ENCODE measurements around the gene C16orf54. TPM values are rescaled to one million over a fixed set of nuclear protein-coding genes. Genes with fewer than 3 reads are reported as not detected.

C16orf54 gene
- polyA plus RNA-seq, 1 experiment = not detected

DNA sequence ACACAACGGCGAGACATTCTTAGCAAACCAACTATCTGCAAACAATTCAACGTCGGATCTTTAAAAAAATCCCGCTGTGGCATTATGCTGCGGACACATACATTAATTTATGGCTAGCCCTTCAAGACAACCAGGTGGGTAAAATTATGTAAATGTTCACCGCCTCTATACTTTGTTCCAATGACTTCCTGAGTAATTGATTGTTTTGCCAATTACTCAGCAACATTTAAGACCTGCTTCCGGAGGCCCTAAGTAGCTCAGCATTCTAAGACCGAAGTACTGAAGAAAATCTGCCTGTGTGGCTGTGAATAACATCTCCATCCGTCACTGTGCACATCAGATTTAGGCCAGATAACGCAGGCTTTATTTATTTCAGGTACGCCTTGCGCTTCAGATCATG is 43.5 kb downstream of the C16orf54 start:
- Histone ChIP-seq H3K4me3 (ENCODE audit: low read depth, low read length) (no peak overlapping the region), H3K36me3 (ENCODE audit: control insufficient read depth, insufficient read depth, low read length) (no peaks in the 10 kb centered on the region), H3K27me3 (ENCODE audit: control insufficient read depth, insufficient read depth, low read length) (no peaks in the 10 kb centered on the region)
- DNase-seq (ENCODE audit: low read depth) = no peak
- CTCF ChIA-PET = interaction anchor here (1.0 to 2.1 kb wide), 2 partner anchors 8 to 27 kb away, joined by 4 to 11 read pairs; no protein-coding TSS in a partner anchor
- POLR2A ChIA-PET = no interaction called here
- TF ChIP-seq, protein P1, sequence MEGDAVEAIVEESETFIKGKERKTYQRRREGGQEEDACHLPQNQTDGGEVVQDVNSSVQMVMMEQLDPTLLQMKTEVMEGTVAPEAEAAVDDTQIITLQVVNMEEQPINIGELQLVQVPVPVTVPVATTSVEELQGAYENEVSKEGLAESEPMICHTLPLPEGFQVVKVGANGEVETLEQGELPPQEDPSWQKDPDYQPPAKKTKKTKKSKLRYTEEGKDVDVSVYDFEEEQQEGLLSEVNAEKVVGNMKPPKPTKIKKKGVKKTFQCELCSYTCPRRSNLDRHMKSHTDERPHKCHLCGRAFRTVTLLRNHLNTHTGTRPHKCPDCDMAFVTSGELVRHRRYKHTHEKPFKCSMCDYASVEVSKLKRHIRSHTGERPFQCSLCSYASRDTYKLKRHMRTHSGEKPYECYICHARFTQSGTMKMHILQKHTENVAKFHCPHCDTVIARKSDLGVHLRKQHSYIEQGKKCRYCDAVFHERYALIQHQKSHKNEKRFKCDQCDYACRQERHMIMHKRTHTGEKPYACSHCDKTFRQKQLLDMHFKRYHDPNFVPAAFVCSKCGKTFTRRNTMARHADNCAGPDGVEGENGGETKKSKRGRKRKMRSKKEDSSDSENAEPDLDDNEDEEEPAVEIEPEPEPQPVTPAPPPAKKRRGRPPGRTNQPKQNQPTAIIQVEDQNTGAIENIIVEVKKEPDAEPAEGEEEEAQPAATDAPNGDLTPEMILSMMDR (IDR thresholded peaks at IDR 0.05; ENCODE audit: insufficient read depth, low read depth, low read length) = no peak

DNA sequence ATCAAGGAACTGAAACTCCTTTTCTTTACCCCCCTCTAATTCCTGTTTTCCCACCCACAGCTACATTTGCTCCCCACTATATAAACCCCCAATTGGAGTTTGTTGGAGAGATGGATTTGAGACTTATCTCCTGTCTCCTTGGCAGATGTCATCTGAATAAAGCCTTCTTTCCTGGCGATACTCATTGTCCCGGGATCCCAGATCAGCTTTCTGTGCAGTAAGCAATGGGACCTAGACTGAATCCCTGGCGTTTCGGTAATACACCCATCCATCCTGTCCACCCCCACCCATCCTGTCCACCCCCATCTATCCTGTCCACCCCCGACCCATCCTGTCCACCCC is 44.6 kb downstream of the C16orf54 start:
- Histone ChIP-seq H3K36me3 (ENCODE audit: control insufficient read depth, insufficient read depth, low read length) (no peaks in the 10 kb centered on the region), H3K27me3 (ENCODE audit: control insufficient read depth, insufficient read depth, low read length) (no peaks in the 10 kb centered on the region), H3K4me3 (ENCODE audit: low read depth, low read length) (no peak overlapping the region)
- POLR2A ChIA-PET = interaction anchor here (0.7 kb wide), 1 partner anchor 208 kb away, joined by 11 read pairs; no protein-coding TSS in a partner anchor
- CTCF ChIA-PET = interaction anchor here (0.8 to 2.9 kb wide), 16 partner anchors 9 to 585 kb away, joined by 3 to 32 read pairs (median 5); partner anchors contain the start of genes INO80E and TLCD3B
- no peak for DNase-seq (ENCODE audit: low read depth)
- TF ChIP-seq, protein P1 (IDR thresholded peaks at IDR 0.05; ENCODE audit: insufficient read depth, low read depth, low read length) = no peak

DNA sequence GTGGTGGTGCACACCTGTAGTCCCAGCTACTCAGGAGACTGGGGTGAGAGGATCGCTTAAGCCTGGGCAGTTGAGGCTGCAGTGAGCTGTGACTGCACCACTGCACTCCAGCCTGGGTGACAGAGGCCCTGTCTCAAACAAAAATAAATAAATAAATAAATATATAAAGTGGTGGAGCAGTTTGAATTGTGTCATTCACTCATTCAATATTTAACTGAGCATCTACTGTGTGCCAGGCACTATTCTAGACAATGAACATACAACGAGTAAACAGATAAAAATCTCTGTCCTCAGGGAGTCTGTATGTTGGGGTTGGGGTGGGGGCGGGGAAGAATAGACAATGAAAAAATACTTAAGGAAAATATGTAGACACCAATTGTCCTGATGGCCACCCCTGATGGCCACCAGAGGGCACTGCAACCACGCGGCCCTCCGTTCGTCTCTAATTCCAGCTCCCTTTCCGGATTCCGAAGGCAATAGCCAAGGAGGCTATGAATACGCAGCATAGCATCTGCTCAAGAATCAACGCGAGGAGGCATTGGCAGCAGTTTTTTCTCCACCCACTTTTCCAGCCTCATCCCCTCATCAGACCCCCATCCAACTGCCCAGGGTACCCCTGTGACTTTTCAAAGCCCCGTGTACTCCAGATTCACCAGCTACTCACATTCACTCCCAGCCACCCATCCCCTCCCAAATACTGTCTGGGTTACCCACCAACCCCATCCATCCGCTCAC is 45.4 kb downstream of the C16orf54 start:
- no peaks in the 10 kb centered on the region for H3K27me3 ChIP-seq (ENCODE audit: control insufficient read depth, insufficient read depth, low read length)
- no peak overlapping the region for H3K4me3 ChIP-seq (ENCODE audit: low read depth, low read length)
- peak; percentile 45 for DNase-seq (ENCODE audit: low read depth)
- CTCF ChIA-PET = interaction anchor here (0.5 to 2.9 kb wide), 32 partner anchors 8 to 726 kb away, joined by 3 to 32 read pairs (median 4); partner anchors contain the start of genes C16orf92, INO80E, QPRT and TLCD3B
- POLR2A ChIA-PET = interaction anchor here (0.5 to 0.7 kb wide), 4 partner anchors 115 to 459 kb away, joined by 4 to 21 read pairs (median 8); no protein-coding TSS in a partner anchor
- H3K36me3 ChIP-seq (ENCODE audit: control insufficient read depth, insufficient read depth, low read length) = no peaks in the 10 kb centered on the region
- TF ChIP-seq, protein P1 (IDR thresholded peaks at IDR 0.05; ENCODE audit: insufficient read depth, low read depth, low read length) = peak; percentile 93

DNA sequence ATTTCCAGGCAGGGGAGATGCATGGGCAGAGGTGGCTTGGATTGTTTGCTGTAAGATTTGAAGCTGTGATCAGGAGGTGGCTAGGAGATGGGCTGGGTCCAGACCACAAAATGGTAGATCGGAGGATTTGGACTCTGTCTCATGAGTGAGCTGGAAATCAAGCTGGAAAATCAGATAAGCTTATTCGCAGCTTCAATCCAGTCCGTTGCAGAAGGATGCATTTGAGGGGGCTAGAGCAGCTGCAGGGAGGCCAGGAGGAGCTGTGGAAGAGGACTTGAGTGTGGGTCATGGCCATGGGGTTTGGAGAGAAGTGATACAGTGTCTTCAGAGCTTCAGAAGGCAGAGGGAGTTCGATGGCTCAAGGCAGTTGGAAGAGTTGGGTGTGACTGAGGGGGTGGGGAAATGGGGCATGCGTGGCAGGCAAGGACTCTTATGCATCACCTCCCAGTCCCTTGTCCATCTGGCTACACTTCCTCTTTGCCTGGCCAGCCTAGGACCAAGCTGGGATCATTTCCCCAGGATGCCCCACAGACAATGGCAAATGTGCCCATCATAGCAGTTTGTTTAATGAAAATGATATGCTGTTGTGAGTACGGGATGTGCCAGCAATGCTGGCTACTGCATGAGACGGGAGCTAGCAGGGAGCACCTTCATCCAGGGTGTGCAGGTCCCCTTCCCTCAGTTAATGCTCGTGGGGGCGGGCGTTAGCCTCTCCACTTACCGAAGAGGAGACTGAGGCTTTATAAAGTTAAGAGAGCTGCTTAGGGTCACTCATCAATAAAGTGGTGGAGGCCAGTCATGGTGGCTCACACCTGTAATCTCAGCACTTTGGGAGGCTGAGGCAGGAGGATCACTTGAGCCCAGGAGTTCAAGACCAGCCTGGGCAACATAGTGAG is 46.2 kb downstream of the C16orf54 start:
- ChIA-PET POLR2A (interaction anchor here (0.5 kb wide), 1 partner anchor 247 kb away, joined by 4 read pairs; no protein-coding TSS in a partner anchor), CTCF (interaction anchor here (0.9 to 2.9 kb wide), 22 partner anchors 8 to 726 kb away, joined by 3 to 32 read pairs (median 4); partner anchors contain the start of genes C16orf92, KIF22, QPRT and TLCD3B)
- TF ChIP-seq, protein P1 (IDR thresholded peaks at IDR 0.05; ENCODE audit: insufficient read depth, low read depth, low read length) = no peak
- Histone ChIP-seq H3K4me3 (ENCODE audit: low read depth, low read length) (no peak overlapping the region), H3K27me3 (ENCODE audit: control insufficient read depth, insufficient read depth, low read length) (no peaks in the 10 kb centered on the region), H3K36me3 (ENCODE audit: control insufficient read depth, insufficient read depth, low read length) (no peaks in the 10 kb centered on the region)
- no peak for DNase-seq (ENCODE audit: low read depth)

Data from BJ (cell line).